H9 (cell line): ENCODE results near the gene MISP3. TPM values are rescaled to one million over a fixed set of nuclear protein-coding genes. Genes with fewer than 3 reads are reported as not detected.

Experiments
- DNase-seq: peaks from one replicate; pipeline ENCODE4 v3.0.0-alpha.2; 2017
- H2AFZ ChIP-seq: one replicate; pipeline ENCODE4 v1.6.1; 2013; ENCODE audit warnings: mild to moderate bottlenecking, low read length, control low read depth, moderate library complexity
- H2AK5ac ChIP-seq: 2 replicates; pipeline ENCODE4 v1.6.1; 2013; ENCODE audit warnings: low read length, control low read depth, mixed read lengths; ENCODE audit not compliant: insufficient read length
- H2BK120ac ChIP-seq: one replicate; pipeline ENCODE4 v1.6.1; 2013; ENCODE audit warnings: low read depth, mild to moderate bottlenecking, low read length, control low read depth, inconsistent platforms; ENCODE audit not compliant: poor library complexity, severe bottlenecking
- H2BK12ac ChIP-seq: 2 replicates; pipeline ENCODE4 v1.6.1; 2013; ENCODE audit warnings: low read length, control low read depth, mixed read lengths, low read depth; ENCODE audit not compliant: insufficient read length
- H2BK15ac ChIP-seq: 2 replicates; pipeline ENCODE4 v1.6.1; 2013; ENCODE audit warnings: low read depth, low read length, control low read depth
- H2BK20ac ChIP-seq: one replicate; pipeline ENCODE4 v1.6.1; 2013; ENCODE audit warnings: low read depth, mild to moderate bottlenecking, low read length, control low read depth, inconsistent platforms; ENCODE audit not compliant: poor library complexity, severe bottlenecking
- H2BK5ac ChIP-seq: 2 replicates; pipeline ENCODE4 v1.6.1; 2013; ENCODE audit warnings: low read length, control low read depth, mixed read lengths; ENCODE audit not compliant: insufficient read length
- H3K14ac ChIP-seq: 2 replicates; pipeline ENCODE4 v1.6.1; 2013; ENCODE audit warnings: low read length, control low read depth; ENCODE audit not compliant: insufficient read depth
- H3K18ac ChIP-seq: 2 replicates; pipeline ENCODE4 v1.6.1; 2013; ENCODE audit warnings: low read depth, mild to moderate bottlenecking, mixed read lengths, low read length, control low read depth; ENCODE audit not compliant: insufficient read length
- H3K23ac ChIP-seq: 2 replicates; pipeline ENCODE4 v1.6.1; 2013; ENCODE audit warnings: low read length, control low read depth, mixed read lengths, low read depth; ENCODE audit not compliant: insufficient read length
- H3K23me2 ChIP-seq: 2 replicates; pipeline ENCODE4 v1.6.1; 2013; ENCODE audit warnings: low read depth, mild to moderate bottlenecking, mixed read lengths, low read length, control low read depth; ENCODE audit not compliant: insufficient read length, poor library complexity, severe bottlenecking
- H3K27ac ChIP-seq: 2 replicates; pipeline ENCODE4 v1.5.1; 2013; ENCODE audit warnings: low read length, control low read depth, mixed read lengths, low read depth; ENCODE audit not compliant: insufficient read length
- H3K27me3 ChIP-seq: 2 replicates; pipeline ENCODE4 v1.6.1; 2013; ENCODE audit warnings: low read length, control low read depth, inconsistent platforms; ENCODE audit not compliant: insufficient read depth
- H3K4ac ChIP-seq: 2 replicates; pipeline ENCODE4 v1.6.1; 2013; ENCODE audit warnings: low read depth, mild to moderate bottlenecking, control low read depth, inconsistent platforms, low read length, moderate library complexity
- H3K4me1 ChIP-seq: 2 replicates; pipeline ENCODE4 v1.6.1; 2013; ENCODE audit warnings: low read length, control low read depth, inconsistent platforms; ENCODE audit not compliant: insufficient read depth
- H3K4me2 ChIP-seq: 2 replicates; pipeline ENCODE4 v1.6.1; 2013; ENCODE audit warnings: low read length, control low read depth, mixed read lengths; ENCODE audit not compliant: insufficient read length, insufficient read depth
- H3K56ac ChIP-seq: 2 replicates; pipeline ENCODE4 v1.6.1; 2013; ENCODE audit warnings: low read depth, mild to moderate bottlenecking, mixed read lengths, low read length, control low read depth; ENCODE audit not compliant: insufficient read length
- H3K79me1 ChIP-seq: 2 replicates; pipeline ENCODE4 v1.6.1; 2013; ENCODE audit warnings: low read depth, mild to moderate bottlenecking, moderate library complexity, low read length, control low read depth, inconsistent platforms; ENCODE audit not compliant: insufficient read depth, poor library complexity, severe bottlenecking
- H3K79me2 ChIP-seq: 2 replicates; pipeline ENCODE4 v1.6.1; 2013; ENCODE audit warnings: low read length, control low read depth, inconsistent platforms; ENCODE audit not compliant: insufficient read depth
- H3K9ac ChIP-seq: 2 replicates; pipeline ENCODE4 v1.6.1; 2013; ENCODE audit warnings: low read length, control low read depth, mixed read lengths; ENCODE audit not compliant: insufficient read length; ENCODE audit errors: extremely low read depth
- H3K9me3 ChIP-seq: one replicate; pipeline ENCODE4 v1.6.1; 2013; ENCODE audit warnings: low read depth, low read length, inconsistent platforms; ENCODE audit not compliant: control insufficient read depth
- H3T11ph ChIP-seq: one replicate; pipeline ENCODE4 v1.6.1; 2013; ENCODE audit warnings: mild to moderate bottlenecking, low read length, control low read depth, inconsistent platforms
- H4K20me1 ChIP-seq: one replicate; pipeline ENCODE4 v1.6.1; 2013; ENCODE audit not compliant: control insufficient read depth, insufficient read length, insufficient read depth
- H4K5ac ChIP-seq: 2 replicates; pipeline ENCODE4 v1.6.1; 2013; ENCODE audit warnings: low read depth, mild to moderate bottlenecking, mixed read lengths, low read length, control low read depth; ENCODE audit not compliant: insufficient read length
- H4K8ac ChIP-seq: replicated peaks from 2 replicates; pipeline ENCODE4 v1.6.1; 2013; ENCODE audit warnings: low read length, control low read depth, mixed read lengths, low read depth; ENCODE audit not compliant: insufficient read length
- H4K91ac ChIP-seq: 2 replicates; pipeline ENCODE4 v1.6.1; 2013; ENCODE audit warnings: low read depth, mild to moderate bottlenecking, moderate library complexity, mixed read lengths, low read length, control low read depth; ENCODE audit not compliant: insufficient read length
- H3K27ac Mint-ChIP-seq, 3 experiments: 2 replicates in 2 of 3; 3 replicates in 1 of 3; pipeline ENCODE4 v1.8.0; 2020 to 2021; ENCODE audit warnings: mixed read lengths in 3 of 3, mild to moderate bottlenecking in 1 of 3, moderate library complexity in 1 of 3
- H3K27me3 Mint-ChIP-seq: 2 replicates; pipeline ENCODE4 v1.8.0; 2021; ENCODE audit warnings: low read depth, mild to moderate bottlenecking, moderate library complexity, mixed read lengths
- H3K36me3 Mint-ChIP-seq, 3 experiments: 2 replicates in 2 of 3; 3 replicates in 1 of 3; pipeline ENCODE4 v1.8.0; 2020 to 2021; ENCODE audit warnings: low read depth in 3 of 3, mixed read lengths in 3 of 3; ENCODE audit not compliant: insufficient read depth in 1 of 3
- H3K4me1 Mint-ChIP-seq, 2 experiments: 2 replicates each; pipeline ENCODE4 v1.8.0; 2020; ENCODE audit warnings: mixed read lengths in 2 of 2
- H3K4me3 Mint-ChIP-seq, 2 experiments: 2 replicates in 1 of 2; 3 replicates in 1 of 2; pipeline ENCODE4 v1.8.0; 2020 to 2021; ENCODE audit warnings: mild to moderate bottlenecking in 2 of 2, mixed read lengths in 2 of 2, moderate library complexity in 1 of 2
- H3K9me3 Mint-ChIP-seq, 2 experiments: 2 replicates in 1 of 2; 3 replicates in 1 of 2; pipeline ENCODE4 v1.8.0; 2020; ENCODE audit warnings: mild to moderate bottlenecking in 2 of 2, mixed read lengths in 2 of 2, moderate library complexity in 1 of 2
- WGBS: extraction: QIAGEN DNeasy Blood & Tissue Kit; methylation state at CpG from one replicate; pipeline ENCODE4 v1.1.7; 2013; ENCODE audit warnings: missing lambda C conversion rate, low lambda C conversion rate, mixed read lengths; ENCODE audit not compliant: insufficient read length; ENCODE audit errors: extremely low coverage; 5-methylcytosine and 5-hydroxymethylcytosine counted together
- total RNA-seq: library from RNA; stranded (reverse); gene quantifications from 2 replicates; pipeline ENCODE4 v1.2.1, GENCODE V29; 2021
- TF ChIP-seq, protein P1 (sequence below): fragments of 200-600 bp; sonication (generic); conservative IDR thresholded peaks from 3 replicates; pipeline ENCODE4 v1.8.0; 2021; ENCODE audit warnings: antibody characterized with exemption, mild to moderate bottlenecking

The MISP3 gene
- total RNA-seq, 1 experiment from 2014 or later: 0.26 TPM

DNA sequence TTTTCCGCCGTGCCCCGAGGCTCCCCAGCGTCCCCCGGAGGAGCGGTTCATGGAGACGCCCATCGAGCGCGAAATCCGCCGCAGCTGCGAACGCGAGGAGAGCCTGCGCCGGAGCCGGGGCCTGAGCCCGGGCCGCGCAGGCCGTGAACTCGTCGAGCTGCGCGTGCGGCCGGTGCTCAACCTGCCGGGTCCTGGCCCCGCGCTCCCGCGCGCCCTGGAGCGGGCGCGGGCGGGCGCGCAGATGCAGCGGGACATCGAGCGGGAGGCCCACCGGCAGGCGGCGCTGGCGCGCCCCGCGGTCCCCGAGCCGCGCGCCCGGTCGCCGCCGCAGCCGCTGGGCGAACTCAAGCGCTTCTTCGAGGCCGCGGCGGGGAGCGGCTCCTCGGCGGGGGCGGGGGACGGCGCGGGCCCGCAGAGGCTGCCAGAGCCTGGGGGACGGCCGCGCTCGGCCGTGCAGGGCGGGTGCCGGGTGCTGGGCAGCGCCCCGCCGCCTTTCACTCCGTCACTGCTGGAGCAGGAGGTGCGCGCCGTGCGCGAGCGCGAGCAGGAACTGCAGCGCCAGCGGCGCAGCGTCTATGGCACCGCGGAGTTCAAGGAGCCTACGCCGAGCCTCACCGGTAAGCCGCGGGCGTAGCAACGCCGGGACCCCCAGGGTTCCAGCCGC lies 807 bp downstream of the MISP3 start:
- no peak overlapping the region; the same call in 1 of the 2 replicates for H3K14ac ChIP-seq

More for the DNA sequence above, 807 bp downstream of the MISP3 start:
- H3K27me3 ChIP-seq: peaks cover 14% of the 10 kb centered on the region; the same call in 1 of the 2 replicates
- no CpG with 5 or more reads among the region's 106 CpGs for WGBS
- H3K4me1 ChIP-seq: no peaks in the 10 kb centered on the region
- H3K9ac ChIP-seq: no peak overlapping the region
- H4K8ac ChIP-seq: no peak overlapping the region
- H3K27ac ChIP-seq: no peak overlapping the region
- no peak overlapping the region for H3K23ac ChIP-seq
- peak; percentile 73 for DNase-seq
- H2BK12ac ChIP-seq: no peak overlapping the region
- H3K4ac ChIP-seq: no peak overlapping the region
- no peaks in the 10 kb centered on the region; a peak in 1 of 5 replicates for H3K9me3 Mint-ChIP-seq
- H3K36me3 Mint-ChIP-seq: no peaks in the 10 kb centered on the region
- H3K56ac ChIP-seq: no peak overlapping the region
- peaks cover 70% of the 10 kb centered on the region for H3K27me3 Mint-ChIP-seq
- H3T11ph ChIP-seq: no peak overlapping the region
- no peaks in the 10 kb centered on the region for H3K9me3 ChIP-seq
- H3K4me2 ChIP-seq: peak overlapping the region; percentile 70
- no peaks in the 10 kb centered on the region for H4K20me1 ChIP-seq
- H2AK5ac ChIP-seq: no peak overlapping the region
- no peak overlapping the region for H2BK15ac ChIP-seq
- H3K27ac Mint-ChIP-seq: no peak overlapping the region
- H2BK120ac ChIP-seq: no peak overlapping the region
- H2BK5ac ChIP-seq: no peak overlapping the region
- H2AFZ ChIP-seq: no peak overlapping the region
- no peaks in the 10 kb centered on the region for H3K79me2 ChIP-seq
- H3K4me1 Mint-ChIP-seq: peaks cover 7 to 12% of the 10 kb centered on the region in 2 experiments; a peak in 3 of 4 replicates
- H2BK20ac ChIP-seq: no peak overlapping the region
- no peaks in the 10 kb centered on the region for H3K79me1 ChIP-seq
- peaks cover 21% of the 10 kb centered on the region for H3K23me2 ChIP-seq
- no peak overlapping the region for H4K91ac ChIP-seq
- TF ChIP-seq, protein P1, sequence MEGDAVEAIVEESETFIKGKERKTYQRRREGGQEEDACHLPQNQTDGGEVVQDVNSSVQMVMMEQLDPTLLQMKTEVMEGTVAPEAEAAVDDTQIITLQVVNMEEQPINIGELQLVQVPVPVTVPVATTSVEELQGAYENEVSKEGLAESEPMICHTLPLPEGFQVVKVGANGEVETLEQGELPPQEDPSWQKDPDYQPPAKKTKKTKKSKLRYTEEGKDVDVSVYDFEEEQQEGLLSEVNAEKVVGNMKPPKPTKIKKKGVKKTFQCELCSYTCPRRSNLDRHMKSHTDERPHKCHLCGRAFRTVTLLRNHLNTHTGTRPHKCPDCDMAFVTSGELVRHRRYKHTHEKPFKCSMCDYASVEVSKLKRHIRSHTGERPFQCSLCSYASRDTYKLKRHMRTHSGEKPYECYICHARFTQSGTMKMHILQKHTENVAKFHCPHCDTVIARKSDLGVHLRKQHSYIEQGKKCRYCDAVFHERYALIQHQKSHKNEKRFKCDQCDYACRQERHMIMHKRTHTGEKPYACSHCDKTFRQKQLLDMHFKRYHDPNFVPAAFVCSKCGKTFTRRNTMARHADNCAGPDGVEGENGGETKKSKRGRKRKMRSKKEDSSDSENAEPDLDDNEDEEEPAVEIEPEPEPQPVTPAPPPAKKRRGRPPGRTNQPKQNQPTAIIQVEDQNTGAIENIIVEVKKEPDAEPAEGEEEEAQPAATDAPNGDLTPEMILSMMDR: no peak; the same call in 2 of the 3 replicates
- peak overlapping the region; percentile 73 to 86 for H3K4me3 Mint-ChIP-seq
- no peak overlapping the region for H3K18ac ChIP-seq
- H4K5ac ChIP-seq: no peak overlapping the region
